ENCODE data around the gene TNS1.

DNA sequence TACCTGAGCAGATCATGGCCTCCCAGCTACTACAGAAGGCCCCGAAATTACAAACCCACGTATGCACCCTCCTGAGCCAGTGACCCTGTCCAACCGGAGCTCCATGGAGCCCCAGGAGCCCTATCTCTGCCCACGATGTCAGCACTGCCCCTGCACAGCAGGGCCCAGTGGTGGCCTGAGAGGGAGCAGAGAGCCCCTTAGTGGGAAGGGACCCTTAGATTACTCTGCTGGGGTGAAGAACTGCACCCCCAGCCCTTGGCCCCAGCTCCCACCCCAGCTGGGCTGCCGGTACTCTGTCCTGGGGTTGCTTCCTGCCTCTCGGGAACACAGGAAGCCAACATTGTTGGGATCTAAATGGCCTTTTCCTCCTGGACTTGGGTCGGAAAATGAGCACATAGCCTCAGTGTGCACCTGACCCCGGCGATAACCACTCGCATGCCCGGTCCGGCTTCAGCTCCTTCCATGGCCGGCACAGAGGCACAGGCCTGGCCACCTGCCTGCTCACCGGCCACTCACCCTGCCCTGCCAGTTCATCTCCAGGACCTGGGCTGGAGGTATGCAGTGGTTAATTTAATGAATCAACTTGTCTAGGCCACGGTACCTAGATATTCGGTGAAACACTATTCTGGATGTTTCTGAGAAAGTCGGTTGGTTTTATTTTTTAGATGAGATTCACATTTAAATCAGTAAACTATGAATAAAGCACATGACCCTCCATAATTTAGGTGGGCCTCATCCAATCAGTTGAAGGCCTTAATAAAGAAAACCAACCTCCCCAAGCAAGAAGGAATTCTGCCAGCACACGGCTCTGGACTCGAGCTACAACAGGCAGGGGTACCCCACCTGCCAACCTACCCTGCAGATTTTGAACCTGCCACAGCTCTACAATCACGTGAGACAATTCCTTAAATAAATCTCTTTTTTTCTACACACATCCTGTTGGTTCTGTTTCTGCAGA, 19.2 kb downstream of the TNS1 start:
- TF ChIP-seq, protein P1, sequence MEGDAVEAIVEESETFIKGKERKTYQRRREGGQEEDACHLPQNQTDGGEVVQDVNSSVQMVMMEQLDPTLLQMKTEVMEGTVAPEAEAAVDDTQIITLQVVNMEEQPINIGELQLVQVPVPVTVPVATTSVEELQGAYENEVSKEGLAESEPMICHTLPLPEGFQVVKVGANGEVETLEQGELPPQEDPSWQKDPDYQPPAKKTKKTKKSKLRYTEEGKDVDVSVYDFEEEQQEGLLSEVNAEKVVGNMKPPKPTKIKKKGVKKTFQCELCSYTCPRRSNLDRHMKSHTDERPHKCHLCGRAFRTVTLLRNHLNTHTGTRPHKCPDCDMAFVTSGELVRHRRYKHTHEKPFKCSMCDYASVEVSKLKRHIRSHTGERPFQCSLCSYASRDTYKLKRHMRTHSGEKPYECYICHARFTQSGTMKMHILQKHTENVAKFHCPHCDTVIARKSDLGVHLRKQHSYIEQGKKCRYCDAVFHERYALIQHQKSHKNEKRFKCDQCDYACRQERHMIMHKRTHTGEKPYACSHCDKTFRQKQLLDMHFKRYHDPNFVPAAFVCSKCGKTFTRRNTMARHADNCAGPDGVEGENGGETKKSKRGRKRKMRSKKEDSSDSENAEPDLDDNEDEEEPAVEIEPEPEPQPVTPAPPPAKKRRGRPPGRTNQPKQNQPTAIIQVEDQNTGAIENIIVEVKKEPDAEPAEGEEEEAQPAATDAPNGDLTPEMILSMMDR (IDR thresholded peaks at IDR 0.05; ENCODE audit: low read length), result no peak
- no peak for TF ChIP-seq EZH2 (optimal IDR thresholded peaks at IDR 0.05; ENCODE audit: low read depth, low read length)

Measured in MM.1S (cell line).